Left colon (tissue), 2 donors: ENCODE results near the gene DRC7. TPM values are rescaled to one million over a fixed set of nuclear protein-coding genes. Genes with fewer than 3 reads are reported as not detected.
"Not testable (repeated sequence)": the region's sequence is repeated elsewhere in the genome, so short reads cannot be mapped to it uniquely, and the experiment has no call there.

Source experiments
- ATAC-seq: fragments of 200-7000 bp; cut with Tn5 transposase; one replicate; pipeline ENCODE4 v1.9.1; 2020; ENCODE audit warnings: mild to moderate bottlenecking, moderate library complexity
- DNase-seq, 2 donors: peaks; one replicate each; pipeline ENCODE4 v3.0.0-alpha.2; 2020
- intact Hi-C, 2 donors: fragments of 100-400 bp; cut with DNase I in 1 of 2; cut with micrococcal nuclease in 1 of 2; formaldehyde crosslinking; loops; one replicate each; pipeline versions ENCODE4 v1.11.2 to v1.14.0; 2022; cut with DNase I, micrococcal nuclease
- total RNA-seq, 2 donors: library from RNA; stranded (reverse); fragmentation: NEBNext Ultra II Directional; extraction: Animal tissue kit (Norgen Biotek cat#: 25700); gene quantifications; one replicate each; pipeline ENCODE4 v1.2.1, GENCODE V29; 2021
- donor health status: DM: no; HTN: no; CAD: no.
- donor health status: DM: yes; HTN: yes; CAD: no.

DRC7 gene
- total RNA-seq, 2 donors from 2014 or later: not detected

- no peak for ATAC-seq
- DNase-seq: no peak
- intact Hi-C loops: no loop called here
These were observed 30.9 kb downstream of the DRC7 start for GRCh38 chr16:57725554-57725953.

- intact Hi-C loops: no loop called here
- ATAC-seq (no peak), DNase-seq (no peak)
These were observed 31.4 kb downstream of the DRC7 start for GRCh38 chr16:57725976-57726375.

DNA sequence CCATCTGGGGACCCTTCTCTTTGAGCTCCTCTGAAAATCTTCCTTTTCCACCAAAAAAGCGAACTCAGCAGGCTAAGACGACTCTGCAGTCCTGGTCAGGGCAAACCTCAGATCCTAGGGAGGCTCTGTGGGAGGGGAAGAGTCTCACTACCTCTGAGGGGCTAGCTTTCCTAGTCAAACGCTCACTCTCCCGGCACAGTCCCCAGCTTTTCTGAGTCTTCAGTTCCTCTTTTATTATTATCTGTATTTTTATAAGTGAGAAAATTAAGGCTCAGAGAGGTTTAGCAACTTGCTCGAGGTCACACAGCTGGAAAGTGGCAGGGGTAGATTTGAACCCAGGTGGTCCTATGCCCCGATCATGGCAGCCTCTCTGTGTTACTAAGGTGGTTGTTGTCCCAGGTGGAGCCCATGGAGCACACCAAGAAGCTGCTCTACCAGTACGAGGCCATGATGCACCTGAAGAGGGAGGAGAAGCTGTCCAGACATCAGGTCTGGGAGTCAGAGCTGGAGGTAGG, 31.9 kb downstream of the DRC7 start:
- intact Hi-C loops: no loop called here
- ATAC-seq (no peak), DNase-seq (peak in 1 of 2 donors; percentile 21)

- intact Hi-C loops: no loop called here
- ATAC-seq (no peak), DNase-seq (no peak)
These were observed 33.0 kb downstream of the DRC7 start for GRCh38 chr16:57727610-57728009.

GRCh38 chr16:57728336-57729181, 34.0 kb downstream of the DRC7 start:
- DNase-seq (no peak), ATAC-seq (no peak)
- intact Hi-C loops: no loop called here

DNA sequence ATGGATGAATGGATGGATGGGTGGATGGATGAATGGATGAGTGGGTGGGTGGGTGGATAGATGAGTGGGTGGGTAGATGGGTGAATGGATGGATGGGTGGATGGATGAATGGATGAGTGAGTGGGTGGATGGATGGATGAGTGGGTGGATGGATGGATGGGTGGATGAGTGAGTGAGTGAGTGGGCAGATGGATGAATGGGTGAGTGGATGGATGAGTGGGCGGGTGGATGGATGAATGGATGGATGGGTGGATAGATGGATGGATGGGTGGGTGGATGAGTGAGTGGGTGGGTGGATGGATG, 34.5 kb downstream of the DRC7 start:
- intact Hi-C loops: no loop called here
- no peak for ATAC-seq
- DNase-seq: no peak

GRCh38 chr16:57729852-57730251, 35.2 kb downstream of the DRC7 start:
- intact Hi-C loops, ATAC-seq, DNase-seq: not testable (repeated sequence)

GRCh38 chr16:57730771-57731730, 36.4 kb downstream of the DRC7 start:
- intact Hi-C loops: no loop called here
- no peak for ATAC-seq
- DNase-seq: no peak

- no peak for ATAC-seq
These were observed 37.4 kb downstream of the DRC7 start for GRCh38 chr16:57732037-57732436.

DNA sequence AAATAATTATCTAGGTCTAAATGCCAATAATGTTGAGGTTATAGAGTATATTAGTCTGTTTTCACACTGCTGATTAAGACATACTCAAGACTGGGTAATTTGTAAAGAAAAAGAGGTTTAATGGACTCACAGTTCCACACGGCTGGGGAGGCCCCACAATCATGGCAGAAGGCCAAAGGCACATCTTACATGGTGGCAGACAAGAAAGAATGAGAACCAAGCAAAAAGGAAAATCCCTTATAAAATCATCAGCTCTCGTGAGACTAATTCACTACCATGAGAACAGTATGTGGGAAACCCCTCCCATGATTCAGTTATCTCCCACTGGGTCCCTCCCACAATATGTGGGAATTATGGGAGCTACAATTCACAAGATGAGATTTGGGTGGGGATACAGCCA, 38.1 kb downstream of the DRC7 start:
- DNase-seq (no peak), ATAC-seq (no peak)
- intact Hi-C loops: no loop called here

More at GRCh38 chr16:57732037-57732436, 37.4 kb downstream of the DRC7 start:
- intact Hi-C loops: no loop called here
- DNase-seq: no peak

DNA sequence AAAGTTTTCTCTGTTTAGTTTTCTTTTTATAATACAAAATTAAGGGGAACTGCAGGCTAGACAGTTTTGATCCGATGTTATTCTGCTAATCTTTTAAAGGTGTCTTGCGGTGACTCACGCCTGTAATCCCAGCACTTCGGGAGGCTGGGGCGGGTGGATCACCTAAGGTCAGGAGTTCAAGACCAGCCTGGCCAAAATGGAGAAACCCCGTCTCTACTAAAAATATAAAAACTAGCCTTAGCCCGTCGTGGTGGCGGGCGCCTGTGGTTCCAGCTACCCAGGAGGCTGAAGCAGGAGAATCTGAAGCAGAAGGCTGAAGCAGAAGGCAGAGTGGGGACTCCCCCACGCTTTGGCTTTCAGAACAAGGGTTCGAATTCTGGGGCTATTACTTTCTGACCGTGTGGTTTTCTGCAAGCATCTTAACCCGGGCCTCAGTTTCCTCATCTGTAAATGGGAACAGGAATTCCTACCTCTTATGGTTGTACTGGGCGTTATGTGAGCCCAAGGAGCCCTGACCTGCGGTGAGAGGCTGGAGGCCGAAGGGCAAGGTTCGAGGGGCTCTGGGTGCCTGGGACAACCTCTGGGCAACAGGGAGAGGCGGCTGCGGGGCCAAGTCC, 39.8 kb downstream of the DRC7 start:
- ATAC-seq (peak; percentile 3), DNase-seq (no peak)
- intact Hi-C loops: no loop called here

GRCh38 chr16:57734925-57735754, 40.5 kb downstream of the DRC7 start:
- ATAC-seq (peak; percentile 88), DNase-seq (peak; percentile 98 to 99)
- intact Hi-C loops: no loop called here

- intact Hi-C loops: no loop called here
These were observed 41.3 kb downstream of the DRC7 start, which contains the start of gene KATNB1 for GRCh38 chr16:57735755-57736418. Gene KATNB1, plus strand, starts transcription at chr16:57735770. Its CDS starts 1,474 bp downstream, at chr16:57737244.

GRCh38 chr16:57736419-57737351, 42.1 kb downstream of the DRC7 start:
- DNase-seq: peak; percentile 68 to 70

More at GRCh38 chr16:57735755-57736418, 41.3 kb downstream of the DRC7 start, which contains the start of gene KATNB1:
- ATAC-seq: peak; percentile 27
- peak in 1 of 2 donors; percentile 45 for DNase-seq

GRCh38 chr16:57738844-57739243, 44.2 kb downstream of the DRC7 start:
- no peak for ATAC-seq
- DNase-seq: no peak
- intact Hi-C loops: no loop called here

More at GRCh38 chr16:57736419-57737351, 42.1 kb downstream of the DRC7 start:
- peak; percentile 47 for ATAC-seq
- intact Hi-C loops: no loop called here

GRCh38 chr16:57739756-57740422, 45.3 kb downstream of the DRC7 start:
- intact Hi-C loops: no loop called here
- no peak for DNase-seq

More at GRCh38 chr16:57739756-57740422, 45.3 kb downstream of the DRC7 start:
- ATAC-seq: no peak
